Caco-2 (cell line): ENCODE results near the gene PFKM. TPM values are rescaled to one million over a fixed set of nuclear protein-coding genes. Genes with fewer than 3 reads are reported as not detected.
A peak's percentile ranks its signal among the peaks of the same experiment; 100 is the strongest.

Experiments used
- BruUV-seq: library from RNA; stranded (reverse); fragments of 400-500 nt; replicated peaks from 2 replicates; lab custom pipeline; 2021; lab: Mats Ljungman, UMichigan
- CTCF ChIA-PET: fragments of 300-600 bp; sonication (Branson Sonifier 250); formaldehyde crosslinking; loops from one replicate; lab custom pipeline; 2022; ENCODE audit warnings: antibody characterized with exemption; lab: Charles Lee
- POLR2A ChIA-PET: fragments of 300-600 bp; sonication (Branson Sonifier 250); formaldehyde crosslinking; loops from one replicate; lab custom pipeline; 2022; ENCODE audit warnings: antibody characterized with exemption; lab: Charles Lee
- DNase-seq, 2 experiments: peaks; one replicate each; pipeline versions ENCODE4 v3.0.0 to v3.0.0-alpha.2; 2020 to 2022
- H3K27me3 ChIP-seq: replicated peaks from 2 replicates; pipeline ENCODE4 v1.6.0; 2011; ENCODE audit warnings: low read length; ENCODE audit not compliant: control insufficient read depth, insufficient read depth
- H3K36me3 ChIP-seq: 2 replicates; pipeline ENCODE4 v1.5.1; 2011; ENCODE audit warnings: low read length; ENCODE audit not compliant: control insufficient read depth, insufficient read depth
- H3K4me1 ChIP-seq: fragments of 250-450 bp; sonication (Bioruptor Pico); 2 replicates; pipeline ENCODE4 v1.5.1; 2020; ENCODE audit warnings: mild to moderate bottlenecking
- H3K4me3 ChIP-seq: 2 replicates; pipeline ENCODE4 v1.5.1; 2011; ENCODE audit warnings: low read depth, mild to moderate bottlenecking, control low read depth, low read length
- H3K9me3 ChIP-seq: fragments of 250-450 bp; sonication (Bioruptor Pico); 2 replicates; pipeline ENCODE4 v1.5.1; 2020; ENCODE audit warnings: mild to moderate bottlenecking, moderate library complexity
- H3K27ac Mint-ChIP-seq: one replicate; pipeline ENCODE4 v1.8.0; 2022; ENCODE audit warnings: mixed read lengths; ENCODE audit not compliant: unreplicated experiment
- H3K27me3 Mint-ChIP-seq: one replicate; pipeline ENCODE4 v1.8.0; 2022; ENCODE audit warnings: mixed read lengths; ENCODE audit not compliant: insufficient read depth, unreplicated experiment
- H3K36me3 Mint-ChIP-seq: one replicate; pipeline ENCODE4 v1.8.0; 2022; ENCODE audit warnings: mild to moderate bottlenecking, mixed read lengths; ENCODE audit not compliant: insufficient read depth, unreplicated experiment
- H3K4me1 Mint-ChIP-seq: one replicate; pipeline ENCODE4 v1.8.0; 2022; ENCODE audit warnings: low read depth, mixed read lengths; ENCODE audit not compliant: unreplicated experiment
- H3K4me3 Mint-ChIP-seq: one replicate; pipeline ENCODE4 v1.8.0; 2022; ENCODE audit warnings: mild to moderate bottlenecking, moderate library complexity, mixed read lengths; ENCODE audit not compliant: unreplicated experiment
- H3K9me3 Mint-ChIP-seq: one replicate; pipeline ENCODE4 v1.8.0; 2022; ENCODE audit warnings: mixed read lengths; ENCODE audit not compliant: unreplicated experiment
- CTCF ChIP-seq, 2 experiments: fragments of 200-600 bp in 1 of 2; IDR thresholded peaks; 1 replicate in 1 of 2; 2 replicates in 1 of 2; pipeline versions ENCODE4 v1.5.1 to v1.8.0; 2011 to 2022; ENCODE audit warnings: antibody characterized with exemption in 1 of 2, control low read depth in 1 of 2, inconsistent platforms in 1 of 2, low read depth in 1 of 2, low read length in 1 of 2, mild to moderate bottlenecking in 1 of 2, moderate library complexity in 1 of 2; ENCODE audit not compliant: insufficient read depth in 1 of 2, severe bottlenecking in 1 of 2, unreplicated experiment in 1 of 2
- intact Hi-C: fragments of 100-400 bp; cut with micrococcal nuclease; formaldehyde crosslinking; loops from one replicate; pipeline ENCODE4 v1.10.0; 2022; ENCODE audit not compliant: unreplicated experiment
- total RNA-seq: library from RNA; stranded (reverse); gene quantifications from 2 replicates; pipeline ENCODE4 v1.2.3, GENCODE V29; 2022

The PFKM gene
- total RNA-seq, 1 experiment from 2014 or later = 96.8 TPM

- Mint-ChIP-seq H3K4me1 (peaks cover 15% of the 10 kb centered on the region), H3K27ac (peak overlapping the region; percentile 45), H3K4me3 (peak overlapping the region; percentile 77), H3K27me3 (peaks cover 13% of the 10 kb centered on the region), H3K9me3 (no peaks in the 10 kb centered on the region), H3K36me3 (no peaks in the 10 kb centered on the region)
- H3K27me3 ChIP-seq = no peaks in the 10 kb centered on the region
- no peaks in the 10 kb centered on the region for H3K9me3 ChIP-seq
- TF ChIP-seq CTCF (IDR thresholded peaks at IDR 0.05; ENCODE audit: insufficient read depth in 1 of 2, low read depth in 1 of 2, low read length in 1 of 2, severe bottlenecking in 1 of 2, unreplicated experiment in 1 of 2) = no peak
- no TSS peak for BruUV-seq
- no peak for DNase-seq
- ChIA-PET POLR2A (interaction anchor here (0.9 to 1.6 kb wide), 2 partner anchors 15 to 41 kb away, joined by 5 to 6 read pairs; no protein-coding TSS in a partner anchor), CTCF (interaction anchor here (0.5 to 1.3 kb wide), 10 partner anchors 11 to 438 kb away, joined by 3 to 6 read pairs (median 3); partner anchors contain the start of gene ASB8)
- intact Hi-C loops = loop anchor here (1.0 to 2.0 kb wide), 2 partner anchors 26 to 272 kb away; partner anchors contain the start of gene ASB8
- peaks cover 6% of the 10 kb centered on the region for H3K4me1 ChIP-seq
- no peaks in the 10 kb centered on the region for H3K36me3 ChIP-seq
- peak overlapping the region; percentile 63 for H3K4me3 ChIP-seq
These were observed 63.5 kb downstream of the PFKM start for GRCh38 chr12:48182631-48183030.

- CTCF ChIA-PET = interaction anchor here (0.5 to 1.3 kb wide), 11 partner anchors 12 to 439 kb away, joined by 3 to 6 read pairs (median 3); partner anchors contain the start of gene ASB8
- BruUV-seq = no TSS peak
- H3K36me3 ChIP-seq = no peaks in the 10 kb centered on the region
- no peaks in the 10 kb centered on the region for H3K9me3 Mint-ChIP-seq
- H3K9me3 ChIP-seq = no peaks in the 10 kb centered on the region
- peaks cover 13% of the 10 kb centered on the region for H3K27me3 Mint-ChIP-seq
- POLR2A ChIA-PET = interaction anchor here (0.6 to 1.6 kb wide), 4 partner anchors 14 to 65 kb away, joined by 3 to 6 read pairs (median 4); no protein-coding TSS in a partner anchor
- H3K4me1 Mint-ChIP-seq = peaks cover 15% of the 10 kb centered on the region
- H3K27ac Mint-ChIP-seq = peak within 1 kb of the TSS; percentile 45
- peak in 1 of 2 experiments; percentile 56 for TF ChIP-seq CTCF (IDR thresholded peaks at IDR 0.05; ENCODE audit: insufficient read depth in 1 of 2, low read depth in 1 of 2, low read length in 1 of 2, severe bottlenecking in 1 of 2, unreplicated experiment in 1 of 2)
- H3K4me3 Mint-ChIP-seq = peak within 1 kb of the TSS; percentile 77
- peaks cover 6% of the 10 kb centered on the region for H3K4me1 ChIP-seq
- intact Hi-C loops = loop anchor here (1.0 to 2.0 kb wide), 2 partner anchors 26 to 271 kb away; partner anchors contain the start of gene ASB8
- DNase-seq = peak; percentile 74 to 82
- H3K27me3 ChIP-seq = no peaks in the 10 kb centered on the region
- H3K4me3 ChIP-seq = peak within 1 kb of the TSS; percentile 63
- no peaks in the 10 kb centered on the region for H3K36me3 Mint-ChIP-seq
These were observed 64.1 kb downstream of the PFKM start, which contains the start of gene CCDC184 for GRCh38 chr12:48183091-48183875. TSS of gene CCDC184 (plus strand) at chr12:48183644. CDS start at chr12:48184123, 479 bp downstream.

- peak overlapping the region; percentile 77 for H3K4me3 Mint-ChIP-seq
- no peak for TF ChIP-seq CTCF (IDR thresholded peaks at IDR 0.05; ENCODE audit: insufficient read depth in 1 of 2, low read depth in 1 of 2, low read length in 1 of 2, severe bottlenecking in 1 of 2, unreplicated experiment in 1 of 2)
- Histone ChIP-seq H3K4me3 (peak overlapping the region; percentile 63), H3K9me3 (no peaks in the 10 kb centered on the region), H3K4me1 (peaks cover 6% of the 10 kb centered on the region), H3K36me3 (no peaks in the 10 kb centered on the region), H3K27me3 (no peaks in the 10 kb centered on the region)
- no peaks in the 10 kb centered on the region for H3K9me3 Mint-ChIP-seq
- no peak for DNase-seq
- H3K27me3 Mint-ChIP-seq = peaks cover 13% of the 10 kb centered on the region
- no TSS peak for BruUV-seq
- intact Hi-C loops = loop anchor here (1.0 to 2.0 kb wide), 2 partner anchors 27 to 270 kb away; partner anchors contain the start of gene ASB8
- peaks cover 15% of the 10 kb centered on the region for H3K4me1 Mint-ChIP-seq
- no peaks in the 10 kb centered on the region for H3K36me3 Mint-ChIP-seq
- ChIA-PET POLR2A (interaction anchor here (0.6 to 1.6 kb wide), 2 partner anchors 13 to 62 kb away, joined by 3 to 5 read pairs; no protein-coding TSS in a partner anchor), CTCF (interaction anchor here (0.6 to 1.3 kb wide), 3 partner anchors 27 to 266 kb away, joined by 3 to 5 read pairs (median 4); partner anchors contain the start of gene ASB8)
- no peak overlapping the region for H3K27ac Mint-ChIP-seq
These were observed 64.8 kb downstream of the PFKM start for GRCh38 chr12:48183876-48184548.
